GM12891 (cell line): ENCODE results near the gene ZNF3.

Source experiments
- POLR2A ChIP-seq: IDR thresholded peaks from 2 replicates; pipeline ENCODE4 v1.6.1; 2011; ENCODE audit warnings: low read depth, low read length, control low read depth
- POLR2AphosphoS5 ChIP-seq: IDR thresholded peaks from 2 replicates; pipeline ENCODE4 v1.6.1; 2011; ENCODE audit warnings: low read depth, low read length, control low read depth
- POU2F2 ChIP-seq: IDR thresholded peaks from 2 replicates; pipeline ENCODE4 v1.6.1; 2011; ENCODE audit warnings: low read depth, mild to moderate bottlenecking, control low read depth, low read length, moderate library complexity
- SPI1 ChIP-seq: IDR thresholded peaks from 2 replicates; pipeline ENCODE4 v1.6.1; 2011; ENCODE audit warnings: low read depth, low read length, control low read depth
- TAF1 ChIP-seq: IDR thresholded peaks from 2 replicates; pipeline ENCODE4 v1.6.1; 2011; ENCODE audit warnings: low read depth, low read length, control low read depth

GRCh38 chr7:100071018-100071723, 10.4 kb downstream of the ZNF3 start:
- TF ChIP-seq POLR2A: no peak
- TF ChIP-seq POLR2AphosphoS5: peak; percentile 65
- TF ChIP-seq SPI1: no peak
- TF ChIP-seq TAF1: no peak
- no peak for TF ChIP-seq POU2F2
